Activated B cell treated with CpG ODN at 0.5 μM for 24 hours (primary cell): ENCODE measurements around the gene YLPM1. TPM values are rescaled to one million over a fixed set of nuclear protein-coding genes. Genes with fewer than 3 reads are reported as not detected.

ENCODE experiments used
- ATAC-seq: fragments of 200-7000 bp; cut with Tn5 transposase; one replicate; pipeline ENCODE4 v1.10.0; 2021; ENCODE audit warnings: low read depth, mild to moderate bottlenecking, moderate library complexity
- CTCF ChIA-PET: fragments of 350-600 bp; sonication (Branson Sonifier 250); formaldehyde crosslinking; loops from one replicate; lab custom pipeline; 2021; ENCODE audit warnings: antibody characterized with exemption; lab: Charles Lee
- POLR2A ChIA-PET: fragments of 350-600 bp; sonication (Branson Sonifier 250); formaldehyde crosslinking; loops from one replicate; lab custom pipeline; 2021; ENCODE audit warnings: antibody characterized with exemption; lab: Charles Lee
- DNase-seq: peaks from one replicate; pipeline ENCODE4 v3.0.0; 2022
- H3K27ac Mint-ChIP-seq: one replicate; pipeline ENCODE4 v1.8.0; 2020; ENCODE audit warnings: mixed read lengths
- H3K27me3 Mint-ChIP-seq: one replicate; pipeline ENCODE4 v1.8.0; 2021; ENCODE audit warnings: mixed read lengths
- H3K36me3 Mint-ChIP-seq: one replicate; pipeline ENCODE4 v1.8.0; 2021; ENCODE audit warnings: low read depth, mixed read lengths
- H3K4me1 Mint-ChIP-seq: one replicate; pipeline ENCODE4 v1.8.0; 2021; ENCODE audit warnings: mixed read lengths
- H3K4me3 Mint-ChIP-seq: one replicate; pipeline ENCODE4 v1.8.0; 2020; ENCODE audit warnings: mild to moderate bottlenecking, mixed read lengths
- H3K9me3 Mint-ChIP-seq: one replicate; pipeline ENCODE4 v1.8.0; 2020; ENCODE audit warnings: mixed read lengths
- intact Hi-C: fragments of 100-400 bp; cut with micrococcal nuclease; formaldehyde crosslinking; loops from one replicate; pipeline ENCODE4 v1.15.1; 2024
- total RNA-seq: library from RNA; stranded (reverse); gene quantifications from 2 replicates; pipeline ENCODE4 v1.2.3, GENCODE V29; 2022
- TF ChIP-seq, protein P1 (sequence below): fragments of 200-600 bp; IDR thresholded peaks from one replicate; pipeline ENCODE4 v1.8.0; 2022; ENCODE audit warnings: antibody characterized with exemption, mild to moderate bottlenecking

Gene YLPM1
- total RNA-seq, 1 donor from 2014 or later = 85.9 TPM

DNA sequence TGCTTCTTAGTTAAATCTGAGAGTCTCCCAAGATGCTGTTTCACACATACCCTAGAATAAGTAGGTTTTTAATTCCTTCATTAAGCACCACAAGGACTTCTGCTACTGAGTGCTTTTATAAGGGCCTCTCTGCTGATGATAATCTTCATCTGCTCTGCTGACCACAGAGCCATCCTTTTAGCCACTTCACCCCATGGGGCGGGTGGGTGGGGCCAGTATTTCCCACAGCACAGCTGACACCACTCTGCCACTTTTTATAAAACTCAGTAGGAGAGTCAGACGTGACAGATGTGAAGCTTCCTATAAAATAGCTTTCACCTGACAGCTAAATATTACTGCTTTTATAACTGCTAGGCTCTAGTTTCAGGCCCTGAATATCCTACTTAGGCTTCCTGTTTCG lies 29.9 kb upstream of the YLPM1 start:
- DNase-seq (no peak), ATAC-seq (no peak)
- intact Hi-C loops = no loop called here
- no peak overlapping the region for H3K27ac Mint-ChIP-seq
- no peaks in the 10 kb centered on the region for H3K27me3 Mint-ChIP-seq
- ChIA-PET CTCF (no interaction called here), POLR2A (no interaction called here)
- H3K36me3 Mint-ChIP-seq = peaks cover 66% of the 10 kb centered on the region
- H3K4me3 Mint-ChIP-seq = no peak overlapping the region
- no peaks in the 10 kb centered on the region for H3K4me1 Mint-ChIP-seq
- no peaks in the 10 kb centered on the region for H3K9me3 Mint-ChIP-seq
- TF ChIP-seq, protein P1, sequence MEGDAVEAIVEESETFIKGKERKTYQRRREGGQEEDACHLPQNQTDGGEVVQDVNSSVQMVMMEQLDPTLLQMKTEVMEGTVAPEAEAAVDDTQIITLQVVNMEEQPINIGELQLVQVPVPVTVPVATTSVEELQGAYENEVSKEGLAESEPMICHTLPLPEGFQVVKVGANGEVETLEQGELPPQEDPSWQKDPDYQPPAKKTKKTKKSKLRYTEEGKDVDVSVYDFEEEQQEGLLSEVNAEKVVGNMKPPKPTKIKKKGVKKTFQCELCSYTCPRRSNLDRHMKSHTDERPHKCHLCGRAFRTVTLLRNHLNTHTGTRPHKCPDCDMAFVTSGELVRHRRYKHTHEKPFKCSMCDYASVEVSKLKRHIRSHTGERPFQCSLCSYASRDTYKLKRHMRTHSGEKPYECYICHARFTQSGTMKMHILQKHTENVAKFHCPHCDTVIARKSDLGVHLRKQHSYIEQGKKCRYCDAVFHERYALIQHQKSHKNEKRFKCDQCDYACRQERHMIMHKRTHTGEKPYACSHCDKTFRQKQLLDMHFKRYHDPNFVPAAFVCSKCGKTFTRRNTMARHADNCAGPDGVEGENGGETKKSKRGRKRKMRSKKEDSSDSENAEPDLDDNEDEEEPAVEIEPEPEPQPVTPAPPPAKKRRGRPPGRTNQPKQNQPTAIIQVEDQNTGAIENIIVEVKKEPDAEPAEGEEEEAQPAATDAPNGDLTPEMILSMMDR = no peak

DNA sequence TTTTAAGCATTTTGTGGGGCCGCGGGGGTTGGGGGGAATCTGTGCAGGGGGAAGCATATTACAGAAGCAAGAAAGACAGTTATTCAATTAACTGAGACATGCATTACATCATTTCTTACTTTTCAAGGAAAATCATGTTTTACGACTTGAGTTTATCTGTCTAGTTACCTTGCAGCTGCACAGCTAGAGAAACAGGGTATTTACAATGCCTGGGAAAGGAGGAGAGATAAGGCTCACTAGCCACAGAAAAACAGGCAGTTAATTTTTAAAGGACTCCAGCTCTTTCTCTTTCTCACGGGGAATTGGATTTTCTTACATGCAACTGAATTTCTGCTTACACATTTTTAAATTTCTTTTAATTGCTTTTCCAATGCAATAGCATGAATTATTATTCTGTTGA lies 28.0 kb upstream of the YLPM1 start:
- H3K4me3 Mint-ChIP-seq = no peak overlapping the region
- ATAC-seq = no peak

GRCh38 chr14:74737753-74738325 lies 25.3 kb upstream of the YLPM1 start:
- no peak overlapping the region for H3K27ac Mint-ChIP-seq
- ChIA-PET POLR2A (no interaction called here), CTCF (no interaction called here)
- DNase-seq (no peak), ATAC-seq (no peak)
- intact Hi-C loops = no loop called here
- H3K9me3 Mint-ChIP-seq = no peaks in the 10 kb centered on the region
- H3K4me3 Mint-ChIP-seq = no peak overlapping the region
- H3K4me1 Mint-ChIP-seq = no peaks in the 10 kb centered on the region
- TF ChIP-seq, protein P1 = no peak
- no peaks in the 10 kb centered on the region for H3K27me3 Mint-ChIP-seq
- H3K36me3 Mint-ChIP-seq = peaks cover 56% of the 10 kb centered on the region

More for the DNA sequence above, 28.0 kb upstream of the YLPM1 start:
- H3K36me3 Mint-ChIP-seq = peaks cover 75% of the 10 kb centered on the region
- no peaks in the 10 kb centered on the region for H3K4me1 Mint-ChIP-seq
- TF ChIP-seq, protein P1 = no peak
- ChIA-PET POLR2A (no interaction called here), CTCF (no interaction called here)
- no peaks in the 10 kb centered on the region for H3K9me3 Mint-ChIP-seq
- DNase-seq = no peak
- H3K27ac Mint-ChIP-seq = no peak overlapping the region
- H3K27me3 Mint-ChIP-seq = no peaks in the 10 kb centered on the region
- intact Hi-C loops = no loop called here

DNA sequence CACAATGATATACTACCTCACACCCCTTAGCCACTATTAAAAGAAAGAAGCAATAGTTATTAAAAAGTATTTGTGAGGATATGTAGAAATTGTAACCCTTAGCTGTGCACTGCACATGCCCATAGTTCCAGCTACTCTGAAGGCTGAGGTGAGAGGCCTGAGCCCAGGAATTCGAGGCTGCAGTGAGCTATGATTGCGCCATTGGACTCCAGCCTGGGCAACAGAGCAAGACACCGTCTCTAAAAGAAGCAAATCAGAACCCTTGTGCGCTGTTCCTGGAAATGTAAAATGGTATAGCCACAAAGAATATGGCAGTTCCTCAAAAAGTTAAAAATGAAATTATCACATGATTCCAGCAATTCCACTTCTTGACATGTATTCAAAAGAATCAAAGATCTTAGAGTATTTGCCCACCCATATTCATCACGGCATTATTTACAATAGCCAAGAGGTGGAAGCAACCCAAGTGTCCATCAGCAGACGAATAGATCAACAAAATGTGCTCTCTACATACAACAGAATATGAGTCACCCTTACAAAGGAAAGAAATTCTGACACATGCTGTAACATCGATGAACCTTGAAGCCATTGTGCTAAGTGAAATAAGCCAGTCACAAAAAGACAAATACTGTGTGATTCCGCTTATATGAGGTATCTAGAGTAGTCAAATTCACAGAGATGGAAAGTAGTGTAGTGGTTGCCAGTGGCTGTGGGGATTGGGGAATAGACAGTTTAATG lies 23.7 kb upstream of the YLPM1 start:
- intact Hi-C loops = no loop called here
- no peaks in the 10 kb centered on the region for H3K4me1 Mint-ChIP-seq
- no peak for DNase-seq
- H3K27ac Mint-ChIP-seq = no peak overlapping the region
- H3K9me3 Mint-ChIP-seq = no peaks in the 10 kb centered on the region
- no peaks in the 10 kb centered on the region for H3K27me3 Mint-ChIP-seq
- TF ChIP-seq, protein P1 = no peak
- ChIA-PET CTCF (no interaction called here), POLR2A (no interaction called here)
- H3K4me3 Mint-ChIP-seq = no peak overlapping the region
- H3K36me3 Mint-ChIP-seq = peaks cover 41% of the 10 kb centered on the region
- ATAC-seq = no peak

- H3K27me3 Mint-ChIP-seq = no peaks in the 10 kb centered on the region
- DNase-seq (no peak), ATAC-seq (no peak)
- CTCF ChIA-PET = no interaction called here
- no peak overlapping the region for H3K4me3 Mint-ChIP-seq
- peaks cover 4% of the 10 kb centered on the region for H3K9me3 Mint-ChIP-seq
- H3K4me1 Mint-ChIP-seq = no peaks in the 10 kb centered on the region
- intact Hi-C loops = no loop called here
- peaks cover 2% of the 10 kb centered on the region for H3K36me3 Mint-ChIP-seq
- TF ChIP-seq, protein P1 = no peak
- POLR2A ChIA-PET = no interaction called here
- no peak overlapping the region for H3K27ac Mint-ChIP-seq
Measured at GRCh38 chr14:74747237-74747636, 15.9 kb upstream of the YLPM1 start.
